ENCODE measurements around the gene ARID4A. TPM values are rescaled to one million over a fixed set of nuclear protein-coding genes. Genes with fewer than 3 reads are reported as not detected.
A peak's percentile ranks its signal among the peaks of the same experiment; 100 is the strongest.

The ARID4A gene
- total and polyA plus RNA-seq, 10 of the 15 experiments (the other 5 are each of a cell fraction or from before 2014, with no cell fraction given), result 5.2 to 18.9 (median 12.5) TPM

DNA sequence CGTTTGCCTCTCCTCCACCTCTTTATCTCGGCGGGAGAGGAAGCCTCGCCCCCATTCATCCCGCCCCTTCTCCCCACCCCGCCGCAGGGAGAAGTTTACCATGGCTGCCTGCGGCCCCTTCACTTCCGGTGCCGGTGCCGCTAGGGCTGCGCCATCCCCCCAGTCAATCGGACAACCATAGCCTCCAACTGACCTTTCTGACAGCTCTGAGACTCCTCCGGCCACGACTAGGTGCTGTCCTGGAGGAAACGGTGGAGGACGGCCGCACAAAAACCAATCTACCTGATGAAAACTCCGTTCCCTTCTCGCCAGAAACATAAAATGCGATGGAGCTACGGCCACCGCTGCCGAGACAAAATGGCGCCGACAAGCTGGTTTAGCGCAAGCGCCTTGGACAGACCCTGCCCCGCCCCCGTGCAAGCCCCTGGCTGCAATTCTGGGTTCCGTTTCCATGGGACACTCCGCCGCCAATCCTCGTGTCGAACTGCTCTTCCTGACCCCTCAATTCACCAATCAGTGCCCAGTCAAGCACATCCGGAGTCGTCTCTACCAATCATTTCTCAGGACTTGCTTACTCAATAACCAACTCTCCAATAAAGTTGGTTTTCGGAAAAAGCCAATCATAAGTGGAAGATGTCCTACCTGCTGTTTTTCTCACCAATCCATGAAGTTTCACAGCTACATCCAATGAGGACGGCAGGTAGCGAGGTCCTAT is 436 bp upstream of the ARID4A start (continued):
- TF ChIP-seq BCLAF1 (IDR thresholded peaks at IDR 0.05), result no peak
- TF ChIP-seq PML (IDR thresholded peaks at IDR 0.05; ENCODE audit: low read length), result peak; percentile 92
- peak; percentile 49 for TF ChIP-seq SIX5 (IDR thresholded peaks at IDR 0.05; ENCODE audit: low read depth, low read length, severe bottlenecking)
- TF ChIP-seq IRF3 (IDR thresholded peaks at IDR 0.05), result peak; percentile 98
- 0 out of 2 replicates have a peak, but pooled peaks have one; percentile 55 for TF ChIP-seq STAT3 (IDR thresholded peaks at IDR 0.05; ENCODE audit: low read depth, low read length)
- TF ChIP-seq CHD2 (IDR thresholded peaks at IDR 0.05; ENCODE audit: borderline replicate concordance, low read depth, low read length), result peak; percentile 97
- TF ChIP-seq PAX5 (IDR thresholded peaks at IDR 0.05; ENCODE audit: borderline replicate concordance, low read depth, low read length), result no peak
- peak; percentile 85 for TF ChIP-seq POLR2A (IDR thresholded peaks at IDR 0.05; ENCODE audit: low read depth, low read length)
- TF ChIP-seq SKIL (IDR thresholded peaks at IDR 0.05; ENCODE audit: low read depth, poor library complexity, severe bottlenecking), result peak; percentile 90
- TF ChIP-seq, protein P1, sequence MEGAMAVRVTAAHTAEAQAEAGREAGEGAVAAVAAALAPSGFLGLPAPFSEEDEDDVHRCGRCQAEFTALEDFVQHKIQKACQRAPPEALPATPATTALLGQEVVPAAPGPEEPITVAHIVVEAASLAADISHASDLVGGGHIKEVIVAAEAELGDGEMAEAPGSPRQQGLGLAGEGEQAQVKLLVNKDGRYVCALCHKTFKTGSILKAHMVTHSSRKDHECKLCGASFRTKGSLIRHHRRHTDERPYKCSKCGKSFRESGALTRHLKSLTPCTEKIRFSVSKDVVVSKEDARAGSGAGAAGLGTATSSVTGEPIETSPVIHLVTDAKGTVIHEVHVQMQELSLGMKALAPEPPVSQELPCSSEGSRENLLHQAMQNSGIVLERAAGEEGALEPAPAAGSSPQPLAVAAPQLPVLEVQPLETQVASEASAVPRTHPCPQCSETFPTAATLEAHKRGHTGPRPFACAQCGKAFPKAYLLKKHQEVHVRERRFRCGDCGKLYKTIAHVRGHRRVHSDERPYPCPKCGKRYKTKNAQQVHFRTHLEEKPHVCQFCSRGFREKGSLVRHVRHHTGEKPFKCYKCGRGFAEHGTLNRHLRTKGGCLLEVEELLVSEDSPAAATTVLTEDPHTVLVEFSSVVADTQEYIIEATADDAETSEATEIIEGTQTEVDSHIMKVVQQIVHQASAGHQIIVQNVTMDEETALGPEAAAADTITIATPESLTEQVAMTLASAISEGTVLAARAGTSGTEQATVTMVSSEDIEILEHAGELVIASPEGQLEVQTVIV (IDR thresholded peaks at IDR 0.05; ENCODE audit: borderline replicate concordance, partially characterized antibody), result peak; percentile 93
- peak; percentile 81 for TF ChIP-seq SIN3A (IDR thresholded peaks at IDR 0.05; ENCODE audit: low read depth, low read length)
- no peak for TF ChIP-seq ESRRA (IDR thresholded peaks at IDR 0.05; ENCODE audit: low read length)
- TF ChIP-seq TCF3 (IDR thresholded peaks at IDR 0.05; ENCODE audit: borderline replicate concordance, insufficient read depth, low read depth, low read length), result 0 out of 2 replicates have a peak, but pooled peaks have one; percentile 6
- no peak; the same call in 1 of the 2 replicates for TF ChIP-seq USF2 (IDR thresholded peaks at IDR 0.05; ENCODE audit: borderline replicate concordance, low read depth, low read length)
- TF ChIP-seq ZNF592 (IDR thresholded peaks at IDR 0.05), result no peak
